Ishikawa (cell line): ENCODE measurements around the gene SLC7A6.

ENCODE experiments used
- CEBPB ChIP-seq: IDR thresholded peaks from 2 replicates; pipeline ENCODE4 v1.6.1; 2012
- CREB1 ChIP-seq: IDR thresholded peaks from 2 replicates; pipeline ENCODE4 v1.6.1; 2012; ENCODE audit warnings: low read depth
- EGR1 ChIP-seq: IDR thresholded peaks from 2 replicates; pipeline ENCODE4 v1.6.1; 2012
- EP300 ChIP-seq: IDR thresholded peaks from 2 replicates; pipeline ENCODE4 v1.6.1; 2012; ENCODE audit warnings: borderline replicate concordance
- FOXM1 ChIP-seq: IDR thresholded peaks from 2 replicates; pipeline ENCODE4 v1.6.1; 2012; ENCODE audit warnings: low read depth, borderline replicate concordance
- NFIC ChIP-seq: IDR thresholded peaks from 2 replicates; pipeline ENCODE4 v1.6.1; 2012
- RAD21 ChIP-seq: IDR thresholded peaks from 2 replicates; pipeline ENCODE4 v1.6.1; 2012; ENCODE audit warnings: low read depth
- TAF1 ChIP-seq: IDR thresholded peaks from 2 replicates; pipeline ENCODE4 v1.6.1; 2012; ENCODE audit warnings: low read depth, mild to moderate bottlenecking
- TCF12 ChIP-seq: IDR thresholded peaks from 2 replicates; pipeline ENCODE4 v1.6.1; 2012; ENCODE audit warnings: low read depth
- TEAD4 ChIP-seq: IDR thresholded peaks from 2 replicates; pipeline ENCODE4 v1.6.1; 2012
- USF1 ChIP-seq: IDR thresholded peaks from 2 replicates; pipeline ENCODE4 v1.6.1; 2012
- YY1 ChIP-seq: IDR thresholded peaks from 2 replicates; pipeline ENCODE4 v1.6.1; 2012; ENCODE audit warnings: low read depth
- ZBTB7A ChIP-seq: IDR thresholded peaks from 2 replicates; pipeline ENCODE4 v1.6.1; 2012; ENCODE audit warnings: low read depth
- TF ChIP-seq, protein P1 (sequence below): IDR thresholded peaks from 2 replicates; pipeline ENCODE4 v1.6.1; 2012
- TF ChIP-seq, protein P2 (sequence below): IDR thresholded peaks from 2 replicates; pipeline ENCODE4 v1.6.1; 2012; ENCODE audit warnings: low read depth, mild to moderate bottlenecking

Gene SLC7A6

GRCh38 chr16:68242085-68242484, 22.2 kb upstream of the SLC7A6 start:
- TF ChIP-seq, protein P1, sequence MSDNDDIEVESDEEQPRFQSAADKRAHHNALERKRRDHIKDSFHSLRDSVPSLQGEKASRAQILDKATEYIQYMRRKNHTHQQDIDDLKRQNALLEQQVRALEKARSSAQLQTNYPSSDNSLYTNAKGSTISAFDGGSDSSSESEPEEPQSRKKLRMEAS: no peak
- TF ChIP-seq TCF12: no peak
- TF ChIP-seq YY1: no peak
- TF ChIP-seq ZBTB7A: no peak
- no peak for TF ChIP-seq EGR1
- TF ChIP-seq EP300: no peak
- no peak for TF ChIP-seq NFIC
- no peak for TF ChIP-seq USF1
- no peak for TF ChIP-seq FOXM1
- no peak for TF ChIP-seq TAF1
- no peak for TF ChIP-seq TEAD4
- TF ChIP-seq, protein P2, sequence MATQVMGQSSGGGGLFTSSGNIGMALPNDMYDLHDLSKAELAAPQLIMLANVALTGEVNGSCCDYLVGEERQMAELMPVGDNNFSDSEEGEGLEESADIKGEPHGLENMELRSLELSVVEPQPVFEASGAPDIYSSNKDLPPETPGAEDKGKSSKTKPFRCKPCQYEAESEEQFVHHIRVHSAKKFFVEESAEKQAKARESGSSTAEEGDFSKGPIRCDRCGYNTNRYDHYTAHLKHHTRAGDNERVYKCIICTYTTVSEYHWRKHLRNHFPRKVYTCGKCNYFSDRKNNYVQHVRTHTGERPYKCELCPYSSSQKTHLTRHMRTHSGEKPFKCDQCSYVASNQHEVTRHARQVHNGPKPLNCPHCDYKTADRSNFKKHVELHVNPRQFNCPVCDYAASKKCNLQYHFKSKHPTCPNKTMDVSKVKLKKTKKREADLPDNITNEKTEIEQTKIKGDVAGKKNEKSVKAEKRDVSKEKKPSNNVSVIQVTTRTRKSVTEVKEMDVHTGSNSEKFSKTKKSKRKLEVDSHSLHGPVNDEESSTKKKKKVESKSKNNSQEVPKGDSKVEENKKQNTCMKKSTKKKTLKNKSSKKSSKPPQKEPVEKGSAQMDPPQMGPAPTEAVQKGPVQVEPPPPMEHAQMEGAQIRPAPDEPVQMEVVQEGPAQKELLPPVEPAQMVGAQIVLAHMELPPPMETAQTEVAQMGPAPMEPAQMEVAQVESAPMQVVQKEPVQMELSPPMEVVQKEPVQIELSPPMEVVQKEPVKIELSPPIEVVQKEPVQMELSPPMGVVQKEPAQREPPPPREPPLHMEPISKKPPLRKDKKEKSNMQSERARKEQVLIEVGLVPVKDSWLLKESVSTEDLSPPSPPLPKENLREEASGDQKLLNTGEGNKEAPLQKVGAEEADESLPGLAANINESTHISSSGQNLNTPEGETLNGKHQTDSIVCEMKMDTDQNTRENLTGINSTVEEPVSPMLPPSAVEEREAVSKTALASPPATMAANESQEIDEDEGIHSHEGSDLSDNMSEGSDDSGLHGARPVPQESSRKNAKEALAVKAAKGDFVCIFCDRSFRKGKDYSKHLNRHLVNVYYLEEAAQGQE: no peak

- TF ChIP-seq TAF1 (no peak), CREB1 (no peak), YY1 (no peak), EGR1 (no peak), ZBTB7A (no peak), TCF12 (no peak), CEBPB (no peak)
- TF ChIP-seq, protein P1: no peak
Measured at GRCh38 chr16:68242926-68243858, 21.1 kb upstream of the SLC7A6 start.

DNA sequence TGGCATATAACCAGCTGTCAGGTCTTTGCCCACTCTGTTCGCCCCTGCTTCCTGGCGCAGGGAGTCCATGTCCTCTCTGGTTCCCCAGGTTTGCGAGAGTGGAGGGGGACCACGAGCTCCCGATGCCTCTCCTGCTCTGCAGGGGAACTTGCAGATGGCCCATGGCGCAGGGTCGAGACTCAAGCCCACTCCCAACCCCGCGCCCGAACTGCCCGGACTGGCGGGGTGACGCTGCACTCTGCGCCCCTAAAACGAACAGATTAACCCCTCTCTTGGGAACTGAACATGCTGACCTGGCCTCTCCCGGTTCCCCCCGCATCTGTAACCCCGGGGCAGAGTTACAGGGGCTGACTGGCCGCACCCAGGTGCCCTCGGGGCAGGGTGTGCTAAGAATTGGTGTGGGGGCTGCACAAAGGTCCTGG, 19.8 kb upstream of the SLC7A6 start:
- TF ChIP-seq, protein P1: no peak
- TF ChIP-seq CEBPB (no peak), NFIC (no peak), USF1 (no peak), TCF12 (no peak), TEAD4 (no peak), YY1 (no peak), TAF1 (no peak), FOXM1 (no peak), EP300 (no peak), EGR1 (no peak), CREB1 (no peak), RAD21 (no peak), ZBTB7A (no peak)
- TF ChIP-seq, protein P2: no peak

- no peak for TF ChIP-seq RAD21
- no peak for TF ChIP-seq FOXM1
- no peak for TF ChIP-seq CREB1
- TF ChIP-seq, protein P2: no peak
- TF ChIP-seq TCF12: no peak
- TF ChIP-seq, protein P1: peak; percentile 42; the same call in 1 of the 2 replicates
- TF ChIP-seq CEBPB: no peak
- peak; percentile 96 for TF ChIP-seq EGR1
- TF ChIP-seq USF1: no peak; the same call in 1 of the 2 replicates
- TF ChIP-seq NFIC: no peak
- no peak for TF ChIP-seq TEAD4
- 0 out of 2 replicates have a peak, but pooled peaks have one; percentile 39 for TF ChIP-seq ZBTB7A
- TF ChIP-seq TAF1: peak; percentile 50; the same call in 1 of the 2 replicates
- TF ChIP-seq YY1: peak; percentile 37; the same call in 1 of the 2 replicates
- TF ChIP-seq EP300: no peak
Measured at GRCh38 chr16:68244903-68245853, 19.1 kb upstream of the SLC7A6 start, which contains the start of gene PLA2G15. Gene PLA2G15, plus strand, starts transcription at chr16:68245373. Its CDS starts 54 bp downstream, at chr16:68245427.
